HG02798 (cell line): Measurements from ENCODE around the gene SLX9.

Source experiments
- ATAC-seq: cut with Tn5 transposase; IDR thresholded peaks from one replicate; pipeline ENCODE4 v1.9.1; 2021; ENCODE audit warnings: mild to moderate bottlenecking; ENCODE audit not compliant: unreplicated experiment, poor library complexity

Gene SLX9

GRCh38 chr21:44957047-44957831 lies 17.4 kb downstream of the SLX9 start:
- no peak for ATAC-seq

- no peak for ATAC-seq
Measured at GRCh38 chr21:44957901-44958451, 18.1 kb downstream of the SLX9 start.

- no peak for ATAC-seq
Measured at GRCh38 chr21:44958471-44959191, 18.8 kb downstream of the SLX9 start.

GRCh38 chr21:44959376-44960091 lies 19.7 kb downstream of the SLX9 start:
- ATAC-seq, result no peak

GRCh38 chr21:44960141-44961092 lies 20.6 kb downstream of the SLX9 start:
- no peak for ATAC-seq

GRCh38 chr21:44962403-44962966 lies 22.7 kb downstream of the SLX9 start:
- no peak for ATAC-seq

GRCh38 chr21:44964381-44964780 lies 24.6 kb downstream of the SLX9 start:
- ATAC-seq, result no peak

- ATAC-seq, result no peak
Measured at GRCh38 chr21:44965251-44966022, 25.6 kb downstream of the SLX9 start.

- ATAC-seq, result no peak
Measured at GRCh38 chr21:44966135-44967081, 26.6 kb downstream of the SLX9 start.

- ATAC-seq, result no peak
Measured at GRCh38 chr21:44967082-44968047, 27.5 kb downstream of the SLX9 start.

- ATAC-seq, result no peak
Measured at GRCh38 chr21:44969066-44969670, 29.3 kb downstream of the SLX9 start.

- no peak for ATAC-seq
Measured at GRCh38 chr21:44969931-44970755, 30.3 kb downstream of the SLX9 start.

GRCh38 chr21:44970766-44971671 lies 31.2 kb downstream of the SLX9 start:
- ATAC-seq, result no peak

GRCh38 chr21:44971672-44971995 lies 31.8 kb downstream of the SLX9 start:
- ATAC-seq, result no peak
